GM23338 (cell line): ENCODE measurements around the gene DCAF5.

ENCODE experiments used
- CREB1 ChIP-seq: fragments of 250-450 bp; sonication (Bioruptor Pico); IDR thresholded peaks from 2 replicates; pipeline ENCODE4 v1.5.0; 2020; ENCODE audit warnings: low read depth, mild to moderate bottlenecking, moderate library complexity
- EZH2 ChIP-seq: fragments of 200-600 bp; sonication (generic); IDR thresholded peaks from one replicate; pipeline ENCODE4 v1.8.0; 2017; ENCODE audit warnings: antibody characterized with exemption, mild to moderate bottlenecking, low read depth; ENCODE audit not compliant: unreplicated experiment
- EZH2phosphoT487 ChIP-seq: fragments of 200-600 bp; sonication (generic); IDR thresholded peaks from one replicate; pipeline ENCODE4 v1.8.1; 2018; ENCODE audit warnings: antibody characterized with exemption; ENCODE audit not compliant: unreplicated experiment
- POLR2AphosphoS5 ChIP-seq: IDR thresholded peaks from 2 replicates; pipeline ENCODE4 v1.6.1; 2016; ENCODE audit warnings: antibody characterized with exemption, low read depth
- ZNF114 ChIP-seq: fragments of 250-450 bp; sonication (Bioruptor Pico); IDR thresholded peaks from 2 replicates; pipeline ENCODE4 v1.5.0; 2020; ENCODE audit warnings: mild to moderate bottlenecking, moderate library complexity
- TF ChIP-seq, protein P1 (sequence below), 2 experiments: fragments of 200-600 bp in 1 of 2; sonication (generic) in 1 of 2; conservative IDR thresholded peaks; 2 replicates each; pipeline versions ENCODE4 v1.5.1 to v1.6.1; 2016 to 2017; ENCODE audit warnings: antibody characterized with exemption in 2 of 2, low read depth in 2 of 2, mild to moderate bottlenecking in 2 of 2, moderate library complexity in 1 of 2
- TF ChIP-seq, protein P2 (sequence below): IDR thresholded peaks from 2 replicates; pipeline ENCODE4 v1.6.1; 2016; ENCODE audit warnings: antibody characterized with exemption

GRCh38 chr14:69094481-69094880 is 58.4 kb downstream of the DCAF5 start:
- TF ChIP-seq, protein P1, sequence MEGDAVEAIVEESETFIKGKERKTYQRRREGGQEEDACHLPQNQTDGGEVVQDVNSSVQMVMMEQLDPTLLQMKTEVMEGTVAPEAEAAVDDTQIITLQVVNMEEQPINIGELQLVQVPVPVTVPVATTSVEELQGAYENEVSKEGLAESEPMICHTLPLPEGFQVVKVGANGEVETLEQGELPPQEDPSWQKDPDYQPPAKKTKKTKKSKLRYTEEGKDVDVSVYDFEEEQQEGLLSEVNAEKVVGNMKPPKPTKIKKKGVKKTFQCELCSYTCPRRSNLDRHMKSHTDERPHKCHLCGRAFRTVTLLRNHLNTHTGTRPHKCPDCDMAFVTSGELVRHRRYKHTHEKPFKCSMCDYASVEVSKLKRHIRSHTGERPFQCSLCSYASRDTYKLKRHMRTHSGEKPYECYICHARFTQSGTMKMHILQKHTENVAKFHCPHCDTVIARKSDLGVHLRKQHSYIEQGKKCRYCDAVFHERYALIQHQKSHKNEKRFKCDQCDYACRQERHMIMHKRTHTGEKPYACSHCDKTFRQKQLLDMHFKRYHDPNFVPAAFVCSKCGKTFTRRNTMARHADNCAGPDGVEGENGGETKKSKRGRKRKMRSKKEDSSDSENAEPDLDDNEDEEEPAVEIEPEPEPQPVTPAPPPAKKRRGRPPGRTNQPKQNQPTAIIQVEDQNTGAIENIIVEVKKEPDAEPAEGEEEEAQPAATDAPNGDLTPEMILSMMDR (conservative IDR thresholded peaks at IDR 0.05; ENCODE audit: low read depth in 2 of 2), result no peak
- no peak for TF ChIP-seq EZH2phosphoT487
- no peak for TF ChIP-seq POLR2AphosphoS5
- TF ChIP-seq EZH2, result no peak
- no peak for TF ChIP-seq CREB1 (CRISPR knock-in tag)
- no peak for TF ChIP-seq ZNF114 (CRISPR knock-in tag)
- TF ChIP-seq, protein P2, sequence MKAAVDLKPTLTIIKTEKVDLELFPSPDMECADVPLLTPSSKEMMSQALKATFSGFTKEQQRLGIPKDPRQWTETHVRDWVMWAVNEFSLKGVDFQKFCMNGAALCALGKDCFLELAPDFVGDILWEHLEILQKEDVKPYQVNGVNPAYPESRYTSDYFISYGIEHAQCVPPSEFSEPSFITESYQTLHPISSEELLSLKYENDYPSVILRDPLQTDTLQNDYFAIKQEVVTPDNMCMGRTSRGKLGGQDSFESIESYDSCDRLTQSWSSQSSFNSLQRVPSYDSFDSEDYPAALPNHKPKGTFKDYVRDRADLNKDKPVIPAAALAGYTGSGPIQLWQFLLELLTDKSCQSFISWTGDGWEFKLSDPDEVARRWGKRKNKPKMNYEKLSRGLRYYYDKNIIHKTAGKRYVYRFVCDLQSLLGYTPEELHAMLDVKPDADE, result no peak
